Pancreas (tissue), 10 donors: ENCODE measurements around the gene GPR35. TPM values are rescaled to one million over a fixed set of nuclear protein-coding genes. Genes with fewer than 3 reads are reported as not detected.
A peak's percentile ranks its signal among the peaks of the same experiment; 100 is the strongest.

Source experiments
- ATAC-seq, 4 donors: fragments of 200-7000 bp; cut with Tn5 transposase; one replicate each; pipeline versions ENCODE4 v1.8.0 to v1.9.1; 2020; ENCODE audit warnings: mild to moderate bottlenecking in 4 of 4, moderate library complexity in 4 of 4
- DNase-seq, 6 donors: peaks; one replicate each; pipeline ENCODE4 v3.0.0-alpha.2; 2020
- FAIRE-seq: peaks from 2 replicates; lab custom pipeline; 2012; peaks lifted over from hg19 to GRCh38; lab: Jason Lieb, UNC
- H3K27ac ChIP-seq, 4 donors: fragments of 200-600 bp; sonication (generic); 1 replicate in 3 of 4; 2 replicates in 1 of 4; pipeline versions ENCODE4 v1.5.0 to v1.8.0; 2020
- H3K27me3 ChIP-seq, 4 donors: fragments of 200-600 bp; one replicate each; pipeline ENCODE4 v1.8.0; 2021
- H3K36me3 ChIP-seq, 3 donors: fragments of 200-600 bp; sonication (generic) in 1 of 3; one replicate each; pipeline versions ENCODE4 v1.5.0 to v1.8.0; 2020 to 2021
- H3K4me1 ChIP-seq, 3 donors: fragments of 200-600 bp; one replicate each; pipeline ENCODE4 v1.8.0; 2021
- H3K4me3 ChIP-seq, 4 donors: fragments of 200-600 bp; sonication (generic) in 2 of 4; one replicate each; pipeline versions ENCODE4 v1.5.0 to v1.8.0; 2020 to 2021
- H3K9me3 ChIP-seq, 4 donors: fragments of 200-600 bp; one replicate each; pipeline ENCODE4 v1.8.0; 2021
- WGBS, 2 donors: extraction: QIAGEN DNeasy Blood & Tissue Kit; methylation state at CpG; one replicate each; pipeline ENCODE4 v1.1.7; 2013; 5-methylcytosine and 5-hydroxymethylcytosine counted together
- intact Hi-C, 3 donors: fragments of 100-400 bp; cut with DNase I; formaldehyde crosslinking; loops; one replicate each; pipeline versions ENCODE4 v1.11.1 to v1.14.2; 2022
- polyA plus RNA-seq, 2 donors: library from polyadenylated mRNA; stranded (reverse); fragments of 200-250 nt; gene quantifications; one replicate each; pipeline ENCODE4 v1.2.3, GENCODE V29; 2013
- total RNA-seq, 6 donors: library from RNA; stranded (reverse); fragmentation: NEBNext Ultra II Directional in 4 of 6; extraction: Animal tissue kit (Norgen Biotek cat#: 25700) in 4 of 6; gene quantifications; one replicate each; pipeline versions ENCODE4 v1.2.1 to v1.2.4, GENCODE V29; 2021 to 2023
- TF ChIP-seq, protein P1 (sequence below), 4 donors: fragments of 200-600 bp; sonication (generic) in 3 of 4; IDR thresholded peaks; one replicate each; pipeline versions ENCODE4 v1.5.0 to v1.8.0; 2021; ENCODE audit warnings: antibody characterized with exemption in 4 of 4
- donor health status: healthy with polysubstance abuse.
- donor health status: DM: no; HTN: no; CAD: no; lungs with moderate emphysema.
- donor health status: DM: no; HTN: no; CAD: no.
- donor health status: control.
- donor health status: control.
- donor health status: Bipolar disorder and iron deficiency.
- donor health status: DM: yes; HTN: yes; CAD: no.
- donor health status: DM: no; HTN: no; CAD: no.
- donor health status: DM: no; HTN: no; CAD: no.
- donor health status: DM: yes; HTN: yes; CAD: no.

Gene GPR35
- total and polyA plus RNA-seq, 8 donors: 0.35 to 4.6 (median 1.0) TPM

GRCh38 chr2:240637901-240638345 lies 12.6 kb downstream of the GPR35 start:
- Histone ChIP-seq H3K9me3 (no peaks in the 10 kb centered on the region), H3K27ac (no peak overlapping the region), H3K27me3 (no peaks in the 10 kb centered on the region), H3K4me3 (no peak overlapping the region), H3K4me1 (no peaks in the 10 kb centered on the region), H3K36me3 (no peaks in the 10 kb centered on the region)
- FAIRE-seq (no peak), ATAC-seq (no peak), DNase-seq (no peak)
- intact Hi-C loops: no loop called here
- 53 to 72% methylated on average over 8 of the region's 8 CpGs for WGBS, 2 donors
- TF ChIP-seq, protein P1, sequence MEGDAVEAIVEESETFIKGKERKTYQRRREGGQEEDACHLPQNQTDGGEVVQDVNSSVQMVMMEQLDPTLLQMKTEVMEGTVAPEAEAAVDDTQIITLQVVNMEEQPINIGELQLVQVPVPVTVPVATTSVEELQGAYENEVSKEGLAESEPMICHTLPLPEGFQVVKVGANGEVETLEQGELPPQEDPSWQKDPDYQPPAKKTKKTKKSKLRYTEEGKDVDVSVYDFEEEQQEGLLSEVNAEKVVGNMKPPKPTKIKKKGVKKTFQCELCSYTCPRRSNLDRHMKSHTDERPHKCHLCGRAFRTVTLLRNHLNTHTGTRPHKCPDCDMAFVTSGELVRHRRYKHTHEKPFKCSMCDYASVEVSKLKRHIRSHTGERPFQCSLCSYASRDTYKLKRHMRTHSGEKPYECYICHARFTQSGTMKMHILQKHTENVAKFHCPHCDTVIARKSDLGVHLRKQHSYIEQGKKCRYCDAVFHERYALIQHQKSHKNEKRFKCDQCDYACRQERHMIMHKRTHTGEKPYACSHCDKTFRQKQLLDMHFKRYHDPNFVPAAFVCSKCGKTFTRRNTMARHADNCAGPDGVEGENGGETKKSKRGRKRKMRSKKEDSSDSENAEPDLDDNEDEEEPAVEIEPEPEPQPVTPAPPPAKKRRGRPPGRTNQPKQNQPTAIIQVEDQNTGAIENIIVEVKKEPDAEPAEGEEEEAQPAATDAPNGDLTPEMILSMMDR (IDR thresholded peaks at IDR 0.05): no peak

GRCh38 chr2:240638512-240639160 lies 13.4 kb downstream of the GPR35 start:
- TF ChIP-seq, protein P1 (IDR thresholded peaks at IDR 0.05): no peak
- DNase-seq: no peak
- Histone ChIP-seq H3K36me3 (no peaks in the 10 kb centered on the region), H3K9me3 (no peaks in the 10 kb centered on the region), H3K27ac (no peak overlapping the region), H3K27me3 (no peaks in the 10 kb centered on the region), H3K4me1 (no peaks in the 10 kb centered on the region), H3K4me3 (no peak overlapping the region)
- intact Hi-C loops: no loop called here
- ATAC-seq: peak in 1 of 4 donors; percentile 21
- no peak for FAIRE-seq
- WGBS, 2 donors: 48 to 57% methylated on average over 18 of the region's 18 CpGs

DNA sequence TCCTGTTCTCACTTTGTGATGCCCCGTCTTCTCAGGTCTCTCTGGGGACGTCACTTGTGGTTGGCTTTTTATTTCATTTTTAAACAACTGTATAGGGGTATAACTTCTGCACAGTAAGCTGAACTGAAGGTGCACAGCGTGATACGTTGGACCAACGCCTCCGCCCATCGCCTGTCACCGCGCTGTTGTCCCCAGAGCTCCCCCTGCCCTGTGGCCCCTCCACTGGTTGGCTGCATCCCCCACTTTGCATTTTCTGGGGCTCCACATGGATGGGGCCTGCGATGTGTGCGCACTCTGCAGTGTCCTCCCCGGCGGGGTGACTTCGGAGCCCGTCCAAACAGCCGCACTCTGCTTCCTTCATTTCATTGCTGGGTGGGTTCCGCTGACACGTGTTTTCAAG lies 14.3 kb downstream of the GPR35 start:
- WGBS, 2 donors: 70 to 88% methylated on average over 18 of the region's 18 CpGs
- intact Hi-C loops: no loop called here
- TF ChIP-seq, protein P1 (IDR thresholded peaks at IDR 0.05): no peak
- H3K27ac ChIP-seq: no peak overlapping the region
- H3K27me3 ChIP-seq: no peaks in the 10 kb centered on the region
- H3K36me3 ChIP-seq: no peaks in the 10 kb centered on the region
- ATAC-seq: no peak
- no peaks in the 10 kb centered on the region for H3K4me1 ChIP-seq
- DNase-seq: peak in 1 of 6 donors; percentile 11
- no peak overlapping the region for H3K4me3 ChIP-seq
- FAIRE-seq: no peak
- no peaks in the 10 kb centered on the region for H3K9me3 ChIP-seq

DNA sequence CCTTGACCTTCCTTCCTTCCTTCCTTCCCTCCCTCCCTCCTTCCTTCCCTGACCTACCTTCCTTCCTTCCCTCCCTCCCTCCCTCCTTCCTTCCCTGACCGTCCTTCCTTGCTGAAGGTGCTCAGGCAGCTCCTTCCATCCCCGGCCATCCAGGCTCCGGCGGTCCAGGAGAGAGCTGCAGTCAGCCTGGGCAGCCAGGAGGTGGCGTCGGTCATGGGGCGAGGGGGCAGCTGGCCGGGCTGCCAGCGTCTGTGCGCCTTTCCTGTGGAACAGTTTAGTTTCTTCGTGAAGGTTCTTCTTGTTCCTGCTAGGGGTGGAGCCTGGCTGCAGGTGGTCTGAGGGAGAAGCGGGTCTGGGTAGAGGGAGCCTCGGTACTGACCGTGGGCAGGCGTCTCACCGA lies 15.7 kb downstream of the GPR35 start:
- TF ChIP-seq, protein P1 (IDR thresholded peaks at IDR 0.05): peak in 2 of 4 donors; percentile 37 to 46
- WGBS, 2 donors: 8 to 13% methylated on average over 16 of the region's 16 CpGs
- no peak overlapping the region for H3K4me3 ChIP-seq
- H3K27ac ChIP-seq: no peak overlapping the region
- no peaks in the 10 kb centered on the region for H3K36me3 ChIP-seq
- DNase-seq: peak; percentile 45 to 92 (median 74)
- H3K27me3 ChIP-seq: no peaks in the 10 kb centered on the region
- ATAC-seq: peak; percentile 70 to 96 (median 92)
- no peaks in the 10 kb centered on the region for H3K9me3 ChIP-seq
- H3K4me1 ChIP-seq: no peaks in the 10 kb centered on the region
- no peak for FAIRE-seq
- intact Hi-C loops: loop anchor here in 1 of 3 donors (10.0 kb wide), 1 partner anchor 64 kb away; no protein-coding TSS in a partner anchor
